ENCODE data around the gene ZNF726. TPM values are rescaled to one million over a fixed set of nuclear protein-coding genes. Genes with fewer than 3 reads are reported as not detected.

Gene ZNF726
- total RNA-seq: 0.81 and 1.2 TPM in 2 replicates

GRCh38 chr19:23914402-23915286 lies at the start of gene ZNF726:
Gene ZNF726 (plus strand): TSS chr19:23914886. CDS start chr19:23914995, 109 bp downstream.

Other genes starting within 250 kb of the ZNF726 start
- gene ZNF675, start 227.7 kb upstream of the ZNF726 start, total RNA-seq: 6.2 and 9.1 TPM in 2 replicates
- 0.61 and 0.65 TPM in 2 replicates for gene ZNF681, start 156.0 kb upstream of the ZNF726 start, total RNA-seq
- gene ZNF254, start 172.3 kb downstream of the ZNF726 start, total RNA-seq: 13.0 and 13.3 TPM in 2 replicates